Caco-2 (cell line): ENCODE results near the gene TMEM131. TPM values are rescaled to one million over a fixed set of nuclear protein-coding genes. Genes with fewer than 3 reads are reported as not detected.

ENCODE experiments used
- BruUV-seq: library from RNA; stranded (reverse); fragments of 400-500 nt; replicated peaks from 2 replicates; lab custom pipeline; 2021; lab: Mats Ljungman, UMichigan
- CTCF ChIA-PET: fragments of 300-600 bp; sonication (Branson Sonifier 250); formaldehyde crosslinking; loops from one replicate; lab custom pipeline; 2022; ENCODE audit warnings: antibody characterized with exemption; lab: Charles Lee
- POLR2A ChIA-PET: fragments of 300-600 bp; sonication (Branson Sonifier 250); formaldehyde crosslinking; loops from one replicate; lab custom pipeline; 2022; ENCODE audit warnings: antibody characterized with exemption; lab: Charles Lee
- DNase-seq, 2 experiments: peaks; one replicate each; pipeline versions ENCODE4 v3.0.0 to v3.0.0-alpha.2; 2020 to 2022
- H3K27me3 ChIP-seq: replicated peaks from 2 replicates; pipeline ENCODE4 v1.6.0; 2011; ENCODE audit warnings: low read length; ENCODE audit not compliant: control insufficient read depth, insufficient read depth
- H3K36me3 ChIP-seq: 2 replicates; pipeline ENCODE4 v1.5.1; 2011; ENCODE audit warnings: low read length; ENCODE audit not compliant: control insufficient read depth, insufficient read depth
- H3K4me1 ChIP-seq: fragments of 250-450 bp; sonication (Bioruptor Pico); 2 replicates; pipeline ENCODE4 v1.5.1; 2020; ENCODE audit warnings: mild to moderate bottlenecking
- H3K4me3 ChIP-seq: 2 replicates; pipeline ENCODE4 v1.5.1; 2011; ENCODE audit warnings: low read depth, mild to moderate bottlenecking, control low read depth, low read length
- H3K9me3 ChIP-seq: fragments of 250-450 bp; sonication (Bioruptor Pico); 2 replicates; pipeline ENCODE4 v1.5.1; 2020; ENCODE audit warnings: mild to moderate bottlenecking, moderate library complexity
- H3K27ac Mint-ChIP-seq: one replicate; pipeline ENCODE4 v1.8.0; 2022; ENCODE audit warnings: mixed read lengths; ENCODE audit not compliant: unreplicated experiment
- H3K27me3 Mint-ChIP-seq: one replicate; pipeline ENCODE4 v1.8.0; 2022; ENCODE audit warnings: mixed read lengths; ENCODE audit not compliant: insufficient read depth, unreplicated experiment
- H3K36me3 Mint-ChIP-seq: one replicate; pipeline ENCODE4 v1.8.0; 2022; ENCODE audit warnings: mild to moderate bottlenecking, mixed read lengths; ENCODE audit not compliant: insufficient read depth, unreplicated experiment
- H3K4me1 Mint-ChIP-seq: one replicate; pipeline ENCODE4 v1.8.0; 2022; ENCODE audit warnings: low read depth, mixed read lengths; ENCODE audit not compliant: unreplicated experiment
- H3K4me3 Mint-ChIP-seq: one replicate; pipeline ENCODE4 v1.8.0; 2022; ENCODE audit warnings: mild to moderate bottlenecking, moderate library complexity, mixed read lengths; ENCODE audit not compliant: unreplicated experiment
- H3K9me3 Mint-ChIP-seq: one replicate; pipeline ENCODE4 v1.8.0; 2022; ENCODE audit warnings: mixed read lengths; ENCODE audit not compliant: unreplicated experiment
- intact Hi-C: fragments of 100-400 bp; cut with micrococcal nuclease; formaldehyde crosslinking; loops from one replicate; pipeline ENCODE4 v1.10.0; 2022; ENCODE audit not compliant: unreplicated experiment
- total RNA-seq: library from RNA; stranded (reverse); gene quantifications from 2 replicates; pipeline ENCODE4 v1.2.3, GENCODE V29; 2022
- TF ChIP-seq, protein P1 (sequence below), 2 experiments: fragments of 200-600 bp in 1 of 2; IDR thresholded peaks; 1 replicate in 1 of 2; 2 replicates in 1 of 2; pipeline versions ENCODE4 v1.5.1 to v1.8.0; 2011 to 2022; ENCODE audit warnings: antibody characterized with exemption in 1 of 2, control low read depth in 1 of 2, inconsistent platforms in 1 of 2, low read depth in 1 of 2, low read length in 1 of 2, mild to moderate bottlenecking in 1 of 2, moderate library complexity in 1 of 2; ENCODE audit not compliant: insufficient read depth in 1 of 2, severe bottlenecking in 1 of 2, unreplicated experiment in 1 of 2

TMEM131 gene
- total RNA-seq, 1 experiment from 2014 or later, result 36.3 TPM

DNA sequence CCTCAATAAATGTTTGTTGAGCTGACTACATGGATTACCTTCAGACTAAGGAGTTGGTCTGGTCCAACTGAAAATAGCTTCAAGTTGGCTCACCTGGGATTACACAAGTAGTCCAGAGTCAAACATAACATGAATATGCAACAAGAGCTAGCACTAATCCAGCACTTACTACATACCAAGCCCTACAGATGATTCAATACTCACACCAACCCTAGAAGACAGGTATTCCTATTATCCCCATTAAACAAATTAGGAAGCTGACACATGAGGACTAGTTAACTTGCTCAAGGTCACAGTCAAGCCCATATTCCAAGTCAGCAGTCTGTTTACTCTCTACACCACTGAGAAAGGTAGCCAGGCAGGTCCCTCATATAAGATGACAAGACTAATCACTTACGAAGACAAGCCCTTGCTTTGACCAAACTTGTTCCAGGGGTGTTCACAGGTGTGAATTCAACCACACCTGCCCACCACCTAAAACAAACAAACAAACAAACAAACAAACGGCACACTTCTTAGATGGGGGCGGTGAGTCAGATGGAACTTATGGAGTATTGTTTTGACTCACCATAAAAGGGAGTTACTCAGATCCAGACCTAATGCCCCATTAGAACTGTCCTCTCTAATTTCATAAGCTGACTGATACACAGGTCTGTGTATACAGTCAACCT lies 29.1 kb downstream of the TMEM131 start:
- Histone ChIP-seq H3K4me1 (peaks cover 11% of the 10 kb centered on the region; the same call in 1 of the 2 replicates), H3K27me3 (no peaks in the 10 kb centered on the region), H3K9me3 (no peaks in the 10 kb centered on the region), H3K36me3 (no peaks in the 10 kb centered on the region), H3K4me3 (no peak overlapping the region)
- no TSS peak for BruUV-seq
- Mint-ChIP-seq H3K27me3 (no peaks in the 10 kb centered on the region), H3K4me1 (peaks cover 37% of the 10 kb centered on the region), H3K27ac (no peak overlapping the region), H3K4me3 (no peak overlapping the region), H3K9me3 (no peaks in the 10 kb centered on the region), H3K36me3 (no peaks in the 10 kb centered on the region)
- ChIA-PET POLR2A (interaction anchor here (0.8 kb wide), 1 partner anchor 112 kb away, joined by 3 read pairs; no protein-coding TSS in a partner anchor), CTCF (no interaction called here)
- intact Hi-C loops, result loop anchor here (2.0 kb wide), 1 partner anchor 28 kb away; the partner anchor contains the start of gene TMEM131
- no peak for DNase-seq
- TF ChIP-seq, protein P1, sequence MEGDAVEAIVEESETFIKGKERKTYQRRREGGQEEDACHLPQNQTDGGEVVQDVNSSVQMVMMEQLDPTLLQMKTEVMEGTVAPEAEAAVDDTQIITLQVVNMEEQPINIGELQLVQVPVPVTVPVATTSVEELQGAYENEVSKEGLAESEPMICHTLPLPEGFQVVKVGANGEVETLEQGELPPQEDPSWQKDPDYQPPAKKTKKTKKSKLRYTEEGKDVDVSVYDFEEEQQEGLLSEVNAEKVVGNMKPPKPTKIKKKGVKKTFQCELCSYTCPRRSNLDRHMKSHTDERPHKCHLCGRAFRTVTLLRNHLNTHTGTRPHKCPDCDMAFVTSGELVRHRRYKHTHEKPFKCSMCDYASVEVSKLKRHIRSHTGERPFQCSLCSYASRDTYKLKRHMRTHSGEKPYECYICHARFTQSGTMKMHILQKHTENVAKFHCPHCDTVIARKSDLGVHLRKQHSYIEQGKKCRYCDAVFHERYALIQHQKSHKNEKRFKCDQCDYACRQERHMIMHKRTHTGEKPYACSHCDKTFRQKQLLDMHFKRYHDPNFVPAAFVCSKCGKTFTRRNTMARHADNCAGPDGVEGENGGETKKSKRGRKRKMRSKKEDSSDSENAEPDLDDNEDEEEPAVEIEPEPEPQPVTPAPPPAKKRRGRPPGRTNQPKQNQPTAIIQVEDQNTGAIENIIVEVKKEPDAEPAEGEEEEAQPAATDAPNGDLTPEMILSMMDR (IDR thresholded peaks at IDR 0.05; ENCODE audit: insufficient read depth in 1 of 2, low read depth in 1 of 2, low read length in 1 of 2, severe bottlenecking in 1 of 2, unreplicated experiment in 1 of 2), result no peak

DNA sequence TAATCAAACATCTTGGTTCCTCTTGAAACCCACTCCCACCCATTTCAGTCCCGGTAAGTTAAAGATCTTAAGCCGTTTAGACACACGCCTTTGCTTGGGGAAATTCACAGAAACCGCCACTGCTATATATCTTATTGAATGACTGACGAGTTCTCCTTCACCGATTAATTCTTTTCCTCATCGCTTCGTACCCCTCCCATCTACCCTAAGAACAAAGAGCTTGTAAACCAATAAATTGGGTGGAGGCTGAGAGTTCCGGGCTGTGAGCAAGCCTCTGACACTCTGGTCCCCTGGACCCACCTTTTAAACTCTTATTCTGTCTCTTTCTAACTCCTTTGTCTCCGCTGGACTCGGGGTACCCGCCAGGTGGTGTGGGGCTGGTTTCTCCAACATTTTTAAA lies 30.6 kb downstream of the TMEM131 start:
- POLR2A ChIA-PET, result no interaction called here
- no peaks in the 10 kb centered on the region for H3K36me3 Mint-ChIP-seq
- TF ChIP-seq, protein P1 (IDR thresholded peaks at IDR 0.05; ENCODE audit: insufficient read depth in 1 of 2, low read depth in 1 of 2, low read length in 1 of 2, severe bottlenecking in 1 of 2, unreplicated experiment in 1 of 2), result no peak
- H3K9me3 ChIP-seq, result no peaks in the 10 kb centered on the region
- H3K36me3 ChIP-seq, result no peaks in the 10 kb centered on the region
- no peaks in the 10 kb centered on the region for H3K27me3 Mint-ChIP-seq
- no peak overlapping the region for H3K27ac Mint-ChIP-seq
- intact Hi-C loops, result no loop called here
- BruUV-seq, result no TSS peak
- no peaks in the 10 kb centered on the region for H3K9me3 Mint-ChIP-seq
- CTCF ChIA-PET, result no interaction called here
- H3K4me3 Mint-ChIP-seq, result no peak overlapping the region
- H3K4me3 ChIP-seq, result no peak overlapping the region
- H3K27me3 ChIP-seq, result no peaks in the 10 kb centered on the region
- peaks cover 11% of the 10 kb centered on the region; the same call in 1 of the 2 replicates for H3K4me1 ChIP-seq
- DNase-seq, result no peak
- H3K4me1 Mint-ChIP-seq, result peaks cover 34% of the 10 kb centered on the region

DNA sequence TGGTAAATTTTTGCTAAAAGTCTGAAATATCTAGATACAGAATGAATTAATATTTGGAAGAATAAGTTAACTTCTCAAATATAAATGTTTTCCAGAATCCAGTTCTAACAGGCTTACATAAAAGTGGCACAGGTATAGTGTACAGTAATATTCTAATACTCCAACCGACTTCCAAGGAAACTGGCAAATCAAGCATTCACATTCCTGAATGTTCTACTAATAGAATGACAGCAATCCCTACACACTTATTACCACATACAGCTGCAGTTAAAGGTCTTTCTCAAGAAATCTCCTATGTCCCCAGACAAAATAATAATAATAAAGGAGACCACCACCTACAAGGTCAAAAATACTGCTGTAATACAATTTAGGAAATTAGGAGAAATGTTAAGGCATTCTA lies 31.9 kb downstream of the TMEM131 start:
- Mint-ChIP-seq H3K27ac (no peak overlapping the region), H3K4me3 (no peak overlapping the region), H3K9me3 (no peaks in the 10 kb centered on the region), H3K27me3 (no peaks in the 10 kb centered on the region), H3K36me3 (no peaks in the 10 kb centered on the region), H3K4me1 (peaks cover 24% of the 10 kb centered on the region)
- Histone ChIP-seq H3K4me3 (no peak overlapping the region), H3K36me3 (no peaks in the 10 kb centered on the region), H3K9me3 (no peaks in the 10 kb centered on the region), H3K27me3 (no peaks in the 10 kb centered on the region), H3K4me1 (peaks cover 11% of the 10 kb centered on the region; the same call in 1 of the 2 replicates)
- intact Hi-C loops, result no loop called here
- ChIA-PET POLR2A (no interaction called here), CTCF (no interaction called here)
- TF ChIP-seq, protein P1 (IDR thresholded peaks at IDR 0.05; ENCODE audit: insufficient read depth in 1 of 2, low read depth in 1 of 2, low read length in 1 of 2, severe bottlenecking in 1 of 2, unreplicated experiment in 1 of 2), result no peak
- no peak for DNase-seq
- BruUV-seq, result no TSS peak
